SW 1271 (cell line): ENCODE data around the gene IRGQ.
"Not testable (repeated sequence)": the region's sequence is repeated elsewhere in the genome, so short reads cannot be mapped to it uniquely, and the experiment has no call there.

Experiments used
- DNase-seq, 2 experiments: peaks; one replicate each; lab custom pipeline; 2025; lab: John Stamatoyannopoulos, UW

Gene IRGQ

DNA sequence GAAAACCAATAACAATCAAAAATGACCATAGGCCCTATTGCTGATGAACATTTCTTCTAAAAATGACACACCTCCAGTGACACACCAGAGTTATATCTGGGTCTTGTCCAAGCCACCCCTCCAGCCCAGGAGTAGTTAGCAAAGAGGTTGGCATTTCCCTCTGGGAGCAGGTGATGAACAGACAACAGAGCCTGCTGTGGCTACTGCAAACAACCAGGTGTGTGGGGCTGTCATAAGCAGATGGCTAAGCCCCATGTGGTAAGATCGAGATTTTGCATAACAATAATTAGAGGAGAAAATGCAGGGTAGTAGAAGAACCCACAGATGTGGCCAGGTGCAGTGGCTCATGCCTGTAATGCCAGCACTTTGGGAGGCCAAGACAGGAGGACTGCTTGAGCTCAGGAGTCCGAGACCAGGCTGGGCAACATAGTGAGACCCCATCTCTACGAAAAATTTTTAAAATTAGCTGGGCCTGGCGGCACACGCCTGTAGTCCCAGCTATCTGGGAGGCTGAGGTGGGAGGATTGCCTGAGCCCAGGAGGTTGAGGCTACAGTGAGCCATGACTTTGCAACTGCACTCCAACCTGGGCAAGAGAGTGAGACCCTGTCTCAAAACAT, 25.7 kb downstream of the IRGQ start:
- DNase-seq = no peak

DNA sequence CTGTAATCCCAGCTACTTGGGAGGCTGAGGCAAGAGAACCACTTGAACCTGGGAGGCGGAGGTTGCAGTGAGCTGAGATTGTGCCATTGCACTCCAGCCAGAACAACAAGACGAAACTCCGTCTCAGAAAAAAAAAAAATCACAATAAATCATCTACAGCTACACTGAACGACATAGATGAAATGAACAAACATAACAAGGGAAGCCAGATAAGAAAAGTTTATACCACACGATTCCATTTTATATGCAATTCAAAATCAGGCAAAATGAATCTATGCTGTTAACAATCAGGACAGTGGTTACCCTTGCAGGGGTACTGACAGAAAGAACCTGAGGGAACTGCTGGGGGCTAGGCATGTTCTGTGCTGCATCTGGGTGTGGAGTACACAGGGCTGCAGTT, 26.3 kb downstream of the IRGQ start:
- DNase-seq = no peak

- DNase-seq = no peak
Observed at GRCh38 chr19:43564800-43565199, 31.1 kb downstream of the IRGQ start.

DNA sequence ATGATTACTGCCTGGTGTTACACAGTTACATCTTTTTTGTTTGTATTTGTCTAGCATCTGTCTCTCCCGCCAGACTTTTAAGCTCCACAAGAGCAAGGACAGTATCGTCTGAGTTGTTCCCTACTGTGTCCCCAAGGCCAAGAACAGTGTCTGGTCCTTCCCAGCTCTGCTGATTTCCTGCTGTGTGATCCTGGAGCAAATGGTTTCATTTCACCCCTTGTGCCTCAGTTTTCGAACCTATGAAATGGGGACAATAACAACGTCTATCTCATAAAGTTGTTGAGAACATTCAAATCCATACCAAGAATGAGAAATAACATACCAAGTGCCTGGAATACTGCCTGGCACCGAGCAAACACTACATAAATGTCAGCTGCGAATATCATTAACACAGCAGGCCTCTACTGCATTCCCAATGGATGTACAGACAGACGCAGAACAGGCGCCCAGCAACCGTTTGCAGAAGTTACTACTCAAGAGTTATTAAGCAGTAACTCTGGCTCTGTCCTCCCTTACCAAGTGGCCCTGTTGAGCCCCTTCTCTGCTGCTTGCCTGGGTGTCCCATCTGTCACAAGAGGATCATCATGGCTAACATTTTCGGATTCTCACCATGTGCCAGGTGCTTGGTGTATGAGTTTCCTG, 32.0 kb downstream of the IRGQ start:
- no peak for DNase-seq

DNA sequence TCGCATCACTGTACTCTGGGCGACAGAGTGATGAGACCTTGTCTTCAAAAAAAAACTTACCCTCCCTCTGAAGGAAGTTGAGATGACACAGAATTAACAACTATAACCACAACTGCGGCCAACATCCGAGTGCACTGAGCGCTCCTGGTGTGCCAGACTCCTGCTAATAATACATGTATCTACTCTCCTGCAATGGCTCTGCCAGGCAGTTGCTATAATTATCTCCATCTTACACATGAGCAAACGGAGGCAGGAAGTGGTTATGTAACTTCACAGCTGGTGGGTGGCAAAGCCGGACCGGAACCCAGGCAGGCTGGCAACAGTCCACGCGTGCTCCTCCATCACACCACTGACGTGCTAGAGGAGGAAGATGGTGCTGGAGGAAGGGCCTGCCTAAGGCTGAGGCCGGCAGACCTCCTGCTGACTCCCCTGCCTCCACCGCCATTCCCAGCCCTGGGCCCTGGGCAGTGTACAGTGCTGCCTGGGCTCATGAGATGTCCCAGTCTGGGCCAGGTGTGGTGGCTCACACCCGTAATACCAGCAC, 33.2 kb downstream of the IRGQ start:
- peak; percentile 74 to 91 for DNase-seq

GRCh38 chr19:43562226-43562697, 33.7 kb downstream of the IRGQ start:
- DNase-seq = no peak

GRCh38 chr19:43561139-43561970, 34.6 kb downstream of the IRGQ start:
- no peak for DNase-seq

DNA sequence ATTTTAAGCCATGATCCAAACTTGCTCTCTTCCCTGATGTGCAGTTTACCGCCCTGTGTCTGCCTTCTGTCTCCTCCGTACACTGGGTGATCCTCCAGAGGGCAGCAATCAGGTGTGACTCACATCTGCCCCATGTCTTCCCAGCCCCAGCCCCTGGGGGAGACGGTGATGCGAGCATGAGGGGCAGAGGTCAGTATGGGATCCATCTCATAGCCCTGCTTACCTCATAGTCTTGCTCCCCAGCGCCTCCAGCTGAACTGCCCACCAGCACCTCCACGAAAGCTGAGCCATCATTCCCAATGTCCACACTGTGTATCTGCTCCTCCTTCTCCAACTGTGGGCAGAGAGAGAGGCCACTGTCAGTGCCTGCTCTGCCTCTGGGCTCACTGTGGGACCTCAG, 35.2 kb downstream of the IRGQ start:
- no peak for DNase-seq

GRCh38 chr19:43555185-43555770, 40.7 kb downstream of the IRGQ start:
- DNase-seq = peak in 1 of 2 experiments; percentile 54

- no peak for DNase-seq
Observed at GRCh38 chr19:43554317-43554895, 41.5 kb downstream of the IRGQ start.

DNA sequence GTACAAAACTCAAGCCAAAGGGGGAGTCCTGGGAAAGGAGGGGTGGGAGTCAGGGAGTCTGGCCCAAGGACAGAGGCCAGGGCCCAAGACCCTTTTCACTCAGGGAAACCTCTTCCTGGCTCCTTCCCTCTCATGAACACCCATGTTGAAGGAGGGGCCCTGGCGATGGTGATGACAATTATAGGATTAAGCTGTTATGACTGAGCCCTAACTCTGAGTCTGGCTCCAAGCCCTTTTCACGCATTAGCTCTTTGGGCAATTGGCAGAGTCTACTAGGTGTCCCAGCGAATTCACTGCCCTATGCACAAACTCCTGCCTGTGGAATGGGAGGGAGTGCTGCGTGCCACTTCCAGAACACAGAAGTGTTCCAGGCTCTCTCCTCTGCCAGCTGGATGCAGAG, 42.3 kb downstream of the IRGQ start:
- DNase-seq = no peak

- DNase-seq = no peak
Observed at GRCh38 chr19:43552616-43553015, 43.3 kb downstream of the IRGQ start.

- no peak for DNase-seq
Observed at GRCh38 chr19:43552198-43552450, 43.8 kb downstream of the IRGQ start.

DNA sequence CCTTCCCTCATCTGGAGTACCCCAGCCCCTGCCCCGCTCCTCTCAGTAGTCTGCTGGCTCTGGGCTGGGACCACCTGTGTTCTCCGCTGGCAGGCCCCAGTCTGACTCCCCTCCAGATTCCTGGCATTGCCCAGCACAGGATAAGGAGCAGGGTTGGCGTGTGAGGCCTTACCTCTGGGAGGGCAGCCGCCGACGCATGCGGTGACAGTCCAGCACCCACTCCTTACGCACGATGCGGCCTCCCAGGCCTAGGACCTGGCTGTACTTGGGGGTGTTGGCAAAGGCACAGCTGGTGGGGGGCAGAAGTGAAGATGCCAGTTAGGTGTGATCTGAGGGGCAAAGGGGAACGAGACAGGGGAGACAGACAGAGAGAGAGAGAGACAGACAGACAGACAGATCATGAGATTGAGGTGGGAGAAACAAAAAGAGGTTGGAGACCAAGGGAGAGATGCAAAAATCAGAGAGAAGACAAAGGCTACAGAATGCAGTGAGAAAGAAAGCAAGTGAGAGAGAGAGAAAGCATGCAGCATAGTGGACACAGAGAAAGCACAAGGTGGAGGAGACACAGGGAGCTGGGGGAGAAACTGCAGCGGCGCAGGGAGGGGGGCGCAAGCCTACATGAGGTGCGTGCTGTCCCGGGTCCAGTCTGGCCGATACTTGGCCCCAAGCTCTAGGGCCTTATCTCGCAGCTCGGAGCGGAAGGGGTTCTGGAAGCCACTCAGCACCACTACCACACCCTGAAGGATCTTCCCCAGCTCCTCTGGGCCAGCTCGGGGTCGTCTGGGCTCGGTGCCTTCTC, 44.3 kb downstream of the IRGQ start:
- no peak for DNase-seq

DNA sequence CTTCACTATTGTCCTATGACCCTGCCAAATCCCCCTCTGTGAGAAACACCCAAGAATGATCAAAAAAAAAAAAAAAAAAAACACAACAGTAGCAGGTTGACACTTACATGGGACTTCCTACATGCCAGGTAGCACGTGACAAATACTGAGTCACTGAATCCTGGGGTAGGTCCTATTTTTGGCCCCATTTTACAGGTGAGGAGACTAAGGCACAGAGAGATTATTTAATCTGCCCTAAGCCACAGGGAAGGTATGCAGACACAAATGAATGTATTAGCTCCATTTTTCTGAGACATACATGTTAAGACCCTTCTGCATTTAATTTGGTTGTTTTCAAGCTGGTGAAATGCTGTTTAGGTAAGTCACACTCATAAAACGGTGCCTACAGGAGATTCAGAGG, 47.2 kb downstream of the IRGQ start:
- no peak for DNase-seq

DNA sequence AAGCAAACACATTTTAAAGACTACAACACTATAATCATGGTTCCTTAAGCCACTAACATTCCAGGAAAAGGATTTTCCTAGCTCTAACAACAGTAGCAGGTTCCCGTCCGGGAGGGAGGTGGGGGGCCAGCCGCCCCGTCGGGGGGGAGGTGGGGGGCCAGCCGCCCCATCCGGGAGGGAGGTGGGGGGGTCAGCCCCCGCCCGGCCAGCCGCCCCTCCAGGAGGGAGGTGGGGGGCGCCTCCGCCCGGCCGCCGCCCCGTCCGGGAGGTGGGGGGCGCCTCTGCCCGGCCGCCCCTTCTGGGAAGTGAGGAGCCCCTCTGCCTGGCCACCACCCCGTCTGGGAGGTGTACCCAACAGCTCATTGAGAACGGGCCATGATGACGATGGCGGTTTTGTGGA, 48.0 kb downstream of the IRGQ start:
- DNase-seq = not testable (repeated sequence)

- no peak for DNase-seq
Observed at GRCh38 chr19:43546581-43546980, 49.4 kb downstream of the IRGQ start.

DNA sequence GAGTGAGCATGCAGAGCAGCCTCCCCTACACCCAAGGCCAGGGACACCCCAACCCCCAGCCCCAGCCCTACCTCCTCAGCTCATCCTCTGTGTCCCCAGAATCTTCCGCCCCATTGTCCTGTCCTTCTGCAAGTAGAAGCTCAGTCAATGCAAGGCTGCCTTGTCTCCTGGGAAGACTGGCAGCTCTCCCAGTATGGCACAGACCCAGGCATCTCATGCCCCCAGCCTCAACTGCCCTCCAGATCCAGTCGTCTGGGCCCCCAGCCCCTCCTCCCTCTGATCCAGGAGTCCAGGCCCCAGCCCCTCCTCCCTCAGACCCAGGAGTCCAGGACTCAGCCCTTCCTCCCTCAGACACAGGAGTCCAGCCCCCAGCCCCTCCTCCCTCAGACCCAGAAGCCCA, 50.0 kb downstream of the IRGQ start:
- no peak for DNase-seq

GRCh38 chr19:43545276-43545675, 50.7 kb downstream of the IRGQ start:
- no peak for DNase-seq

DNA sequence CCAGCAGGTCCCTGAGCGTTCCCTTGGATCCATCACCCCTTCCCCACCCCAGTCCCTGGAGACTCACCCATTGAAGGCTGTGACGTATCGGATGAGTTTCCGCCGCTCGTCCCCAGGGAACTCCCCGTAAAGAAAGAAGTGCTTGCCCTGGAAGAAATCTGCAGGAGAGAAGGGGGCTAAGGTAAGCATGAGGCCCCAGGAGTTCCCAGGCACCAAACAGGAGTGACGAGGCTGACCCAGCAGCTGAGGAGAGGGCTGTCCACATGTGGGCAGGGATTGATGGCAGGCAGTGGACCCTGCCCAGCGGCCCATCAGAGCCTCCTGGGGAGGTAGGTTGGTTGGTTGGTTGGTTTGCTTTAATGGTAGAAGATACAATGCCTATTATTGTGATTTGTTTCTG, 51.9 kb downstream of the IRGQ start:
- no peak for DNase-seq

- DNase-seq = no peak
Observed at GRCh38 chr19:43541920-43542650, 53.8 kb downstream of the IRGQ start.
